T-helper 2 cell treated with Interferon-gamma antibody and Interleukin-4, amounts not matched to agents 5 μg/mL and 100 μg/mL, for 36 hours (primary cell): ENCODE data around the gene SERPINC1.
"Not testable (repeated sequence)": the region's sequence is repeated elsewhere in the genome, so short reads cannot be mapped to it uniquely, and the experiment has no call there.

Source experiments
- DNase-seq: peaks from one replicate; pipeline ENCODE4 v3.0.0; 2021; ENCODE audit warnings: low spot score
- H3K27ac Mint-ChIP-seq: one replicate; pipeline ENCODE4 v1.8.0; 2021; ENCODE audit warnings: mild to moderate bottlenecking, mixed read lengths
- H3K27me3 Mint-ChIP-seq: one replicate; pipeline ENCODE4 v1.8.0; 2021; ENCODE audit warnings: low read depth, mixed read lengths
- H3K36me3 Mint-ChIP-seq: one replicate; pipeline ENCODE4 v1.8.0; 2021; ENCODE audit warnings: low read depth, mixed read lengths
- H3K4me1 Mint-ChIP-seq: one replicate; pipeline ENCODE4 v1.8.0; 2021; ENCODE audit warnings: low read depth, mixed read lengths
- H3K4me3 Mint-ChIP-seq: one replicate; pipeline ENCODE4 v1.8.0; 2022; ENCODE audit warnings: mild to moderate bottlenecking, moderate library complexity, mixed read lengths
- H3K9me3 Mint-ChIP-seq: one replicate; pipeline ENCODE4 v1.8.0; 2021; ENCODE audit warnings: mixed read lengths

Gene SERPINC1

DNA sequence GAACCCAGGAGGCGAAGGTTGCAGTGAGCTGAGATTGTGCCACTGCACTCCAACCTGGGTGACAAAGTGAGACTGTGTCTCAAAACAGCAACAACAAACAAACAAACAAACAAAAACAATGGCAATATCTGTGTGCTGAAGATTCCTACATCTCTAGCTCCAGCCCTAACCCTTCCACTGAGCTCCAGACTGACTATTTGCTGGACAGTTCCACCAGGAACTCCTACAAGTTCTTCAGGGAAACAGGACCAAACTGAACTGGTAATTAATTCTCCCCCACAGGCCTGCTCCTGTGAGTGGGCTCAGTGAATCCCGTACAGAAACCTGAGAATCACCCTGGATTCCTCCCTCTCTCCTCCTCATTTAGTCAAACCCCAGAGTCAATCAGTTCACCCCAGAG is 1.5 kb downstream of the SERPINC1 start:
- no peaks in the 10 kb centered on the region for H3K4me1 Mint-ChIP-seq
- DNase-seq = no peak
- no peaks in the 10 kb centered on the region for H3K9me3 Mint-ChIP-seq
- H3K36me3 Mint-ChIP-seq = no peaks in the 10 kb centered on the region
- H3K27me3 Mint-ChIP-seq = no peaks in the 10 kb centered on the region
- no peak overlapping the region for H3K4me3 Mint-ChIP-seq
- no peak overlapping the region for H3K27ac Mint-ChIP-seq

DNA sequence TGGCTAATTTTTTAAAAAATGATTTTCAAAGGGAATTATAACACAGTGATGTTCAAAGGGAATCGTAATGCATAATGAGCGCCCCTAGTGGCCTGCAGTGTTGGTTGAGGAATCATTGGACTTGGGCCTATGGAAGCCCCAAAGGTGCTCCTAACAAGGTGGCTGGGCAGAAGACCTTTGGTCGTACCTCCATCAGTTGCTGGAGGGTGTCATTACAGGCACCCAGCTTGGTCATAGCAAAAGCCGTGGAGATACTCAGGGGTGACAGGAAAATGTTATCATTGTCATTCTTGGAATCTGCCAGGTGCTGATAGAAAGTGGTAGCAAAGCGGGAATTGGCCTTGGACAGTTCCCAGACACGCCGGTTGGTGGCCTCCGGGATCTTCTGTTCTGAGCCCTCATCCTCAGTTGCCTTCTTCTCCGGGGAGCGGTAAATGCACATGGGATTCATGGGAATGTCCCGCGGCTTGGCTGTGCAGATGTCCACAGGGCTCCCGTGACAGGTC is 2.7 kb downstream of the SERPINC1 start:
- DNase-seq = no peak
- no peaks in the 10 kb centered on the region for H3K4me1 Mint-ChIP-seq
- no peaks in the 10 kb centered on the region for H3K36me3 Mint-ChIP-seq
- H3K4me3 Mint-ChIP-seq = no peak overlapping the region
- no peak overlapping the region for H3K27ac Mint-ChIP-seq
- H3K9me3 Mint-ChIP-seq = no peaks in the 10 kb centered on the region
- no peaks in the 10 kb centered on the region for H3K27me3 Mint-ChIP-seq

DNA sequence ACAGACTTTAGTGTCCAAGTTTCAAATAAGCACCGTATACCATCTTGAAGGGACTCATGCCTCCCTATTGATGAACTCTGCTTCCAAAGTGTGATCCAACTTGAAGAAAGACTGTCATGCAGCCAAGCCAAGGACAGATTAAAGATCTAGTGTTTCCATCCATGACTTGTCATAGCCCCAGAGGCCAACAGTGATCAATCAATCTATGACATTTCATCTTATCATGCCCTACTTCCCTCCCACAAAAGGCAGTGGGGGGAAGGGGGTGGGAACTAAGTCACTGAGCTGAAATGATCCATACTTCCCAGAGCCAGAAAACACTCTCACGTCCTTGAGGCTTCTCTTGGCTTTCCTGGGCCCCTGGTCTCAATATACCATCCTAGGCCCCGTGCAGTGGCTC is 4.0 kb downstream of the SERPINC1 start:
- H3K9me3 Mint-ChIP-seq = no peaks in the 10 kb centered on the region
- no peaks in the 10 kb centered on the region for H3K36me3 Mint-ChIP-seq
- no peaks in the 10 kb centered on the region for H3K27me3 Mint-ChIP-seq
- no peak for DNase-seq
- no peaks in the 10 kb centered on the region for H3K4me1 Mint-ChIP-seq
- H3K27ac Mint-ChIP-seq = no peak overlapping the region
- H3K4me3 Mint-ChIP-seq = no peak overlapping the region

- no peak for DNase-seq
- no peak overlapping the region for H3K27ac Mint-ChIP-seq
Measured at GRCh38 chr1:173903827-173904531, 13.1 kb downstream of the SERPINC1 start.

GRCh38 chr1:173900992-173901391 is 16.1 kb downstream of the SERPINC1 start:
- Mint-ChIP-seq H3K4me1 (no peaks in the 10 kb centered on the region), H3K36me3 (no peaks in the 10 kb centered on the region), H3K4me3 (no peak overlapping the region), H3K9me3 (no peaks in the 10 kb centered on the region), H3K27ac (no peak overlapping the region), H3K27me3 (no peaks in the 10 kb centered on the region)
- no peak for DNase-seq

More at GRCh38 chr1:173903827-173904531, 13.1 kb downstream of the SERPINC1 start:
- no peaks in the 10 kb centered on the region for H3K27me3 Mint-ChIP-seq
- no peak overlapping the region for H3K4me3 Mint-ChIP-seq
- H3K4me1 Mint-ChIP-seq = no peaks in the 10 kb centered on the region
- no peaks in the 10 kb centered on the region for H3K9me3 Mint-ChIP-seq
- no peaks in the 10 kb centered on the region for H3K36me3 Mint-ChIP-seq

DNA sequence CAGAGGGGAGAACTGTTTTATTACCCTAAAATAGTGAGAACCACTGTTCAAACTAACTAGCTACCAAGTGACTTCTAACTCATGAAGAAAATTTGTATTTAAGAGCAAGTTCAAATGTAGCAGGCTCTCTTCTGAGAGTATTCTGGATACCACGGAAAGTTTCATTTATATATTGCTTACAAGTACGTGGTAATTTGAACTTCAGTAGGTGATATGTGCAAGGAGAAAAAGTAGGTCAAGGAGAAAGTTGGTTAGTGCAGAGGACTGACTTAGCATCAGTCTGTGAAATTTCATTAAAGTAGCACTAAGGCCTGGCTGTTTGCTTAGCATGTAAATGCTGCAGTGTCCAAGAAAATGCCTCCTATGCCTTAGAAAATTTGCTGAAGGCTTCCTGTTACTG is 16.7 kb downstream of the SERPINC1 start:
- no peak overlapping the region for H3K27ac Mint-ChIP-seq
- H3K4me1 Mint-ChIP-seq = no peaks in the 10 kb centered on the region
- H3K36me3 Mint-ChIP-seq = no peaks in the 10 kb centered on the region
- DNase-seq = no peak
- no peak overlapping the region for H3K4me3 Mint-ChIP-seq
- H3K9me3 Mint-ChIP-seq = no peaks in the 10 kb centered on the region
- no peaks in the 10 kb centered on the region for H3K27me3 Mint-ChIP-seq

DNA sequence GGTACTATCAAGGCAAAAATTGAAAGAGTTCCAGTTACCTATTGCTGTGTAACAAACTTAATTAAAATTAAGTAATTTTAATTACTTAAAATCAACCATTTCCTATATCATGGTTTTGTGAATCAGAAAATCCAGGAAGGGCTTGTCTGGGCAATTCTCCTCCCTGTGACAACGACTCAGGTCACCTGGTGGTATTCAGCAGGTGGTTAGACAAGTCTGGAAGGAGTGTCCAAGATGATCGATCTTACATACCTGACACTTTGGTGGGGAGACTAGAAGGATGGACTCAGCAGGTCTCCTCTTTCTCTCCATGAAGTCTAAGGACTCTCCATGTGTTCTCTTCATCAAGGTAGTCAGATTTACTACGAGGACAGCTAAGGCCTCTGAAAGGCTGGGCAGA is 22.9 kb downstream of the SERPINC1 start:
- Mint-ChIP-seq H3K27me3 (no peaks in the 10 kb centered on the region), H3K36me3 (peaks cover 16% of the 10 kb centered on the region), H3K4me1 (no peaks in the 10 kb centered on the region), H3K9me3 (no peaks in the 10 kb centered on the region), H3K4me3 (no peak overlapping the region), H3K27ac (no peak overlapping the region)
- no peak for DNase-seq

- DNase-seq = no peak
- no peaks in the 10 kb centered on the region for H3K9me3 Mint-ChIP-seq
- H3K36me3 Mint-ChIP-seq = peaks cover 16% of the 10 kb centered on the region
Measured at GRCh38 chr1:173893611-173894010, 23.5 kb downstream of the SERPINC1 start.

GRCh38 chr1:173889885-173890284 is 27.2 kb downstream of the SERPINC1 start:
- Mint-ChIP-seq H3K27ac (no peak overlapping the region), H3K27me3 (no peaks in the 10 kb centered on the region), H3K36me3 (peaks cover 38% of the 10 kb centered on the region)

More at GRCh38 chr1:173893611-173894010, 23.5 kb downstream of the SERPINC1 start:
- no peaks in the 10 kb centered on the region for H3K27me3 Mint-ChIP-seq
- H3K4me3 Mint-ChIP-seq = no peak overlapping the region
- H3K4me1 Mint-ChIP-seq = no peaks in the 10 kb centered on the region
- no peak overlapping the region for H3K27ac Mint-ChIP-seq

DNA sequence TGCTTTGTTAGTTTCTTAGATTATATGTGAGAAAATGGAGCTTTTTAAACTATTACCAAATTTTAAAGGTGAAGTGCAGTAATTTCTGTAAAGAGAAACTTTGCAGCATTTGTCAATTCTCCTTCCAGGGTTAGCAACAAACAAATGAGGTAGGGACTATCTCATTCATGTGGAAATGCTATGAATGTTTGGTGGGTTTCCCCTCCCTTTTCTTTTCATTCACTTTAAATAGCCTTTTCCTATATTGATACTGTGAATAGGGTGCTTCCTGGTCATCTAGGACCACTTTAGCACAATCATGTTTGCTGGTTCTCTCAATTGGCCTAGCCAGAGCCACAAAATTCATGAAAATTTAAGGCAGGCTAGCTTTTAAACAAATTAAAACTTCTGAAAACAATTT is 28.4 kb downstream of the SERPINC1 start:
- no peak for DNase-seq
- Mint-ChIP-seq H3K9me3 (no peaks in the 10 kb centered on the region), H3K4me3 (no peak overlapping the region), H3K4me1 (peaks cover 10% of the 10 kb centered on the region), H3K36me3 (peaks cover 36% of the 10 kb centered on the region), H3K27me3 (no peaks in the 10 kb centered on the region), H3K27ac (no peak overlapping the region)

More at GRCh38 chr1:173889885-173890284, 27.2 kb downstream of the SERPINC1 start:
- no peak overlapping the region for H3K4me3 Mint-ChIP-seq
- DNase-seq = no peak
- no peaks in the 10 kb centered on the region for H3K9me3 Mint-ChIP-seq
- peaks cover 10% of the 10 kb centered on the region for H3K4me1 Mint-ChIP-seq

GRCh38 chr1:173887627-173888026 is 29.5 kb downstream of the SERPINC1 start:
- no peak for DNase-seq
- H3K4me1 Mint-ChIP-seq = peaks cover 10% of the 10 kb centered on the region
- H3K4me3 Mint-ChIP-seq = no peak overlapping the region
- peaks cover 36% of the 10 kb centered on the region for H3K36me3 Mint-ChIP-seq
- H3K27ac Mint-ChIP-seq = no peak overlapping the region
- H3K27me3 Mint-ChIP-seq = no peaks in the 10 kb centered on the region
- no peaks in the 10 kb centered on the region for H3K9me3 Mint-ChIP-seq

- H3K4me1 Mint-ChIP-seq = peaks cover 10% of the 10 kb centered on the region
- H3K9me3 Mint-ChIP-seq = no peaks in the 10 kb centered on the region
- no peak overlapping the region for H3K4me3 Mint-ChIP-seq
- peaks cover 36% of the 10 kb centered on the region for H3K36me3 Mint-ChIP-seq
- DNase-seq = no peak
- H3K27me3 Mint-ChIP-seq = no peaks in the 10 kb centered on the region
- no peak overlapping the region for H3K27ac Mint-ChIP-seq
Measured at GRCh38 chr1:173886746-173887611, 30.1 kb downstream of the SERPINC1 start.

DNA sequence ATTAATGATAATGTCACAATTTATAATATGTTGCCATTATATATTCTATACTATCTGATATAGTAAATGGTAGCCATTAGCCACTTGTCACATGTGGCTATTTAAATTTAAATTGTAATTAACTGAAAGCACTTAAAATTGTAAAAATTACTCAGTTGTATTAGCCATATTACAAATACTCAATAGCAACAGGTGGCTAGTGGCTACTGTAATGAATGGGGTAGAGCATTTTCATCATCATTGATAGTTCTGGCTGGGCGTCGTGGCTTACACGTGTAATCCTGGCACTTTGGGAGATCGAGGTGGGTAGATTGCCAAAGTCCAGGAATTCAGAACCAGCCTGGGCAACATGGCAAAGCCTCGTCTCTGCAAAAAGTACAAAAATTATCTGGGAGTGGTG is 32.4 kb downstream of the SERPINC1 start:
- Mint-ChIP-seq H3K27me3 (no peaks in the 10 kb centered on the region), H3K36me3 (peaks cover 25% of the 10 kb centered on the region), H3K4me3 (no peak overlapping the region), H3K4me1 (peaks cover 10% of the 10 kb centered on the region), H3K9me3 (no peaks in the 10 kb centered on the region), H3K27ac (no peak overlapping the region)
- DNase-seq = no peak

DNA sequence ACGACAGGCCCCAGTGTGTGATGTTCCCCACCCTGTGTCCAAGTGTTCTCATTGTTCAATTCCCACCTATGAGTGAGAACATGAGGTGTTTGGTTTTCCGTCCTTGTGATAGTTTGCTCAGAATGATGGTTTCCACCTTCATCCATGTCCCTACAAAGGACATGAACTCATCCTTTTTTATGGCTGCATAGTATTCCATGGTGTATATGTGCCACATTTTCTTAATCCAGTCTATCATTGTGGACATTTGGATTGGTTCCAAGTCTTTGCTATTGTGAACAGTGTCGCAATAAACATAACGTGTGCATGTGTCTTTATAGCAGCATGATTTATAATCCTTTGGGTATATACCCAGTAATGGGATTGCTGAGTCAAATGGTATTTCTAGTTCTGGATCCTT is 36.0 kb downstream of the SERPINC1 start:
- H3K9me3 Mint-ChIP-seq, H3K4me1 Mint-ChIP-seq, H3K27me3 Mint-ChIP-seq, H3K27ac Mint-ChIP-seq, DNase-seq, H3K4me3 Mint-ChIP-seq: not testable (repeated sequence)
- H3K36me3 Mint-ChIP-seq = peaks cover 17% of the 10 kb centered on the region
